OCI-LY7 (cell line): Measurements from ENCODE around the gene EEF1AKMT1. TPM values are rescaled to one million over a fixed set of nuclear protein-coding genes. Genes with fewer than 3 reads are reported as not detected.

ENCODE experiments used
- BruUV-seq: library from RNA; stranded (reverse); fragments of 400-500 nt; replicated peaks from 2 replicates; lab custom pipeline; 2021; lab: Mats Ljungman, UMichigan
- CTCF ChIA-PET: fragments of 300-600 bp; sonication (Branson Sonifier 250); formaldehyde crosslinking; loops from one replicate; lab custom pipeline; 2022; ENCODE audit warnings: antibody characterized with exemption; ENCODE audit not compliant: unreplicated experiment; lab: Charles Lee
- POLR2A ChIA-PET: fragments of 300-600 bp; sonication (Branson Sonifier 250); formaldehyde crosslinking; loops from one replicate; lab custom pipeline; 2022; ENCODE audit warnings: antibody characterized with exemption; lab: Charles Lee
- DNase-seq: peaks from one replicate; pipeline ENCODE4 v3.0.0-alpha.2; 2015; ENCODE audit warnings: low spot score
- H2AFZ ChIP-seq: fragments of 200-600 bp; sonication (generic), shearing (Covaris generic); 2 replicates; pipeline ENCODE4 v1.6.1; 2014; ENCODE audit warnings: mild to moderate bottlenecking, antibody characterized with exemption, low read length, moderate library complexity
- H3K27ac ChIP-seq: fragments of 200-600 bp; sonication (generic); 2 replicates; pipeline ENCODE4 v1.5.1; 2014; ENCODE audit warnings: mixed run types, low read depth, mild to moderate bottlenecking, moderate library complexity, low read length, inconsistent platforms; ENCODE audit not compliant: poor library complexity, severe bottlenecking
- H3K36me3 ChIP-seq: fragments of 200-600 bp; sonication (generic); 2 replicates; pipeline ENCODE4 v1.6.1; 2014; ENCODE audit warnings: mild to moderate bottlenecking, antibody characterized with exemption, low read length, moderate library complexity, mixed read lengths; ENCODE audit not compliant: insufficient read depth
- H3K4me1 ChIP-seq: fragments of 200-600 bp; sonication (generic); 2 replicates; pipeline ENCODE4 v1.5.1; 2014; ENCODE audit warnings: mild to moderate bottlenecking, low read length; ENCODE audit not compliant: insufficient read depth, poor library complexity, severe bottlenecking
- H3K4me2 ChIP-seq: fragments of 200-600 bp; sonication (generic); 2 replicates; pipeline ENCODE4 v1.6.1; 2014; ENCODE audit warnings: mild to moderate bottlenecking, low read length
- H3K4me3 ChIP-seq: fragments of 200-600 bp; sonication (generic); 2 replicates; pipeline ENCODE4 v1.5.1; 2014; ENCODE audit warnings: mild to moderate bottlenecking, low read depth, low read length; ENCODE audit not compliant: poor library complexity, severe bottlenecking
- H3K79me2 ChIP-seq: fragments of 200-600 bp; sonication (generic); 2 replicates; pipeline ENCODE4 v1.6.1; 2016; ENCODE audit warnings: low read depth, mild to moderate bottlenecking, low read length, moderate library complexity, mixed read lengths; ENCODE audit not compliant: insufficient read depth
- H3K9me2 ChIP-seq: fragments of 200-600 bp; sonication (generic); 2 replicates; pipeline ENCODE4 v1.6.1; 2016; ENCODE audit warnings: mild to moderate bottlenecking, low read length, mixed read lengths; ENCODE audit not compliant: insufficient read depth
- H3K9me3 ChIP-seq: fragments of 200-600 bp; sonication (generic); 2 replicates; pipeline ENCODE4 v1.6.1; 2014; ENCODE audit warnings: mild to moderate bottlenecking, mixed run types, low read length, mixed read lengths
- H4K20me1 ChIP-seq: fragments of 200-600 bp; sonication (generic); 2 replicates; pipeline ENCODE4 v1.6.1; 2014; ENCODE audit warnings: mild to moderate bottlenecking, antibody characterized with exemption, low read length, moderate library complexity, mixed read lengths; ENCODE audit not compliant: insufficient read depth
- CTCF ChIP-seq: fragments of 200-600 bp; sonication (generic); conservative IDR thresholded peaks from 2 replicates; pipeline ENCODE4 v1.5.1; 2014; ENCODE audit warnings: mild to moderate bottlenecking, antibody characterized with exemption, low read length, moderate library complexity, mixed read lengths
- EZH2phosphoT487 ChIP-seq: fragments of 200-600 bp; sonication (generic); IDR thresholded peaks from 2 replicates; pipeline ENCODE4 v1.6.1; 2018; ENCODE audit warnings: low read depth, borderline replicate concordance, mild to moderate bottlenecking, mixed run types, antibody characterized with exemption, low read length, moderate library complexity, mixed read lengths
- intact Hi-C: fragments of 100-400 bp; cut with micrococcal nuclease; formaldehyde crosslinking; loops from one replicate; pipeline ENCODE4 v1.10.0; 2022; ENCODE audit not compliant: unreplicated experiment
- total RNA-seq, 2 experiments: library from RNA; depleted of rRNA in 1 of 2; stranded (reverse); fragments of >200 nt in 1 of 2; shearing (Covaris generic) in 1 of 2; gene quantifications; 2 replicates each; pipeline ENCODE4 v1.2.3, GENCODE V29; 2014 to 2022

Gene EEF1AKMT1
- total RNA-seq, 2 experiments from 2014 or later: 1.5 to 2.5 TPM

GRCh38 chr13:20810808-20811207 is 37.0 kb upstream of the EEF1AKMT1 start:
- Histone ChIP-seq H3K4me2 (no peak overlapping the region), H2AFZ (no peak overlapping the region), H3K4me3 (no peak overlapping the region), H3K79me2 (no peaks in the 10 kb centered on the region; the same call in none of the 2 replicates), H3K36me3 (peaks cover 89% of the 10 kb centered on the region), H3K4me1 (no peaks in the 10 kb centered on the region), H3K9me3 (no peaks in the 10 kb centered on the region), H4K20me1 (no peaks in the 10 kb centered on the region), H3K9me2 (no peaks in the 10 kb centered on the region), H3K27ac (no peak overlapping the region)
- ChIA-PET POLR2A (interaction anchor here (0.5 to 2.0 kb wide), 2 partner anchors 9 to 59 kb away, joined by 3 to 5 read pairs; no protein-coding TSS in a partner anchor), CTCF (no interaction called here)
- BruUV-seq: no TSS peak
- no peak for TF ChIP-seq EZH2phosphoT487
- no peak for TF ChIP-seq CTCF
- no peak for DNase-seq
- intact Hi-C loops: no loop called here

DNA sequence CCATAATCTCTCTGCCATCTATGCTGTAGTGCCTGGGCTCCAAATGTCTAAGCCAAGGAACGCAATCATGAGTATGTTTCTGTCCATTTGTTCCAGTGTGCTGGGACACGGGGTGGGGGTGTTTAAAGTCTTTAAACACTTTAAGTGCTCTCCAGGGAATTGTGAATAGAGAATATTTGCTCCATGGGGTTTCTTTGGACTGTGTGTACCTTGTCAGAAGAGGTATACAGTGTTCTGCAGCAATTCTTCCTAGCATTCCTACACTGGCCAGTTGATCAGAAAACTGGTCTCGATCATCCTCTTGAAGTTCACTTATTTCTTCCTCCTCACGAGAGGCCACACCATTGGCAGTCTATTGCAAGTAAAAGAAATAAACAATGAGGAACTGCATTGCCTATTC is 35.1 kb upstream of the EEF1AKMT1 start:
- Histone ChIP-seq H3K79me2 (no peaks in the 10 kb centered on the region; the same call in 1 of the 2 replicates), H3K4me2 (no peak overlapping the region), H3K4me1 (no peaks in the 10 kb centered on the region), H4K20me1 (no peaks in the 10 kb centered on the region), H3K9me2 (no peaks in the 10 kb centered on the region), H3K36me3 (peaks cover 88% of the 10 kb centered on the region), H3K27ac (no peak overlapping the region), H2AFZ (no peak overlapping the region), H3K9me3 (no peaks in the 10 kb centered on the region), H3K4me3 (no peak overlapping the region)
- BruUV-seq: no TSS peak
- POLR2A ChIA-PET: interaction anchor here (2.0 kb wide), 1 partner anchor 11 kb away, joined by 5 read pairs; no protein-coding TSS in a partner anchor
- intact Hi-C loops: no loop called here
- no peak for DNase-seq
- CTCF ChIA-PET: no interaction called here
- TF ChIP-seq EZH2phosphoT487 (no peak), CTCF (no peak)

GRCh38 chr13:20803180-20803965 is 29.6 kb upstream of the EEF1AKMT1 start:
- H3K9me2 ChIP-seq: no peaks in the 10 kb centered on the region
- BruUV-seq: no TSS peak
- H3K4me3 ChIP-seq: no peak overlapping the region
- H3K27ac ChIP-seq: no peak overlapping the region
- no peak overlapping the region for H2AFZ ChIP-seq
- no peak for DNase-seq
- no peaks in the 10 kb centered on the region; the same call in 1 of the 2 replicates for H4K20me1 ChIP-seq
- no peaks in the 10 kb centered on the region; the same call in 1 of the 2 replicates for H3K79me2 ChIP-seq
- intact Hi-C loops: no loop called here
- H3K9me3 ChIP-seq: no peaks in the 10 kb centered on the region
- CTCF ChIA-PET: no interaction called here
- TF ChIP-seq EZH2phosphoT487 (no peak), CTCF (no peak)
- H3K36me3 ChIP-seq: peaks cover 91% of the 10 kb centered on the region
- no peak overlapping the region for H3K4me2 ChIP-seq
- H3K4me1 ChIP-seq: no peaks in the 10 kb centered on the region
- POLR2A ChIA-PET: no interaction called here
